NAMALWA (cell line): ENCODE data around the gene ALKBH7.

ENCODE experiments used
- DNase-seq: peaks from one replicate; pipeline ENCODE4 v3.0.0-alpha.2; 2015; ENCODE audit warnings: low spot score

ALKBH7 gene

GRCh38 chr19:6373096-6373812 is 660 bp downstream of the ALKBH7 start:
- DNase-seq: peak; percentile 97

GRCh38 chr19:6373813-6374108 is 1.2 kb downstream of the ALKBH7 start:
- no peak for DNase-seq

- DNase-seq: no peak
Measured at GRCh38 chr19:6374161-6374709, 1.6 kb downstream of the ALKBH7 start.

- DNase-seq: no peak
Measured at GRCh38 chr19:6374711-6375410, 2.3 kb downstream of the ALKBH7 start.

GRCh38 chr19:6375411-6376010 is 2.9 kb downstream of the ALKBH7 start, which contains the start of gene PSPN:
TSS of gene PSPN (minus strand) at chr19:6375933. CDS start at chr19:6375849, 84 bp downstream.
- DNase-seq: no peak

- DNase-seq: no peak
Measured at GRCh38 chr19:6376512-6377190, 4.1 kb downstream of the ALKBH7 start.

GRCh38 chr19:6378041-6378440 is 5.4 kb downstream of the ALKBH7 start:
- DNase-seq: no peak

- DNase-seq: no peak
Measured at GRCh38 chr19:6378486-6378885, 5.9 kb downstream of the ALKBH7 start.

GRCh38 chr19:6379744-6380143 is 7.2 kb downstream of the ALKBH7 start:
- DNase-seq: no peak

- no peak for DNase-seq
Measured at GRCh38 chr19:6381030-6381750, 8.6 kb downstream of the ALKBH7 start.

GRCh38 chr19:6383188-6383587 is 10.6 kb downstream of the ALKBH7 start:
- DNase-seq: no peak

GRCh38 chr19:6384381-6384780 is 11.8 kb downstream of the ALKBH7 start:
- no peak for DNase-seq

GRCh38 chr19:6387372-6387771 is 14.8 kb downstream of the ALKBH7 start:
- no peak for DNase-seq

- DNase-seq: no peak
Measured at GRCh38 chr19:6392221-6393073, 19.9 kb downstream of the ALKBH7 start.

- DNase-seq: peak; percentile 98
Measured at GRCh38 chr19:6393074-6393982, 20.7 kb downstream of the ALKBH7 start, which contains the start of gene GTF2F1. TSS of gene GTF2F1 (minus strand) at chr19:6393164. CDS start at chr19:6392995, 169 bp downstream.

GRCh38 chr19:6393983-6394412 is 21.4 kb downstream of the ALKBH7 start:
- DNase-seq: peak; percentile 87

- DNase-seq: no peak
Measured at GRCh38 chr19:6394831-6395230, 22.2 kb downstream of the ALKBH7 start.

GRCh38 chr19:6396305-6396704 is 23.7 kb downstream of the ALKBH7 start:
- no peak for DNase-seq
